ENCODE data around the gene CAMK1D.

DNA sequence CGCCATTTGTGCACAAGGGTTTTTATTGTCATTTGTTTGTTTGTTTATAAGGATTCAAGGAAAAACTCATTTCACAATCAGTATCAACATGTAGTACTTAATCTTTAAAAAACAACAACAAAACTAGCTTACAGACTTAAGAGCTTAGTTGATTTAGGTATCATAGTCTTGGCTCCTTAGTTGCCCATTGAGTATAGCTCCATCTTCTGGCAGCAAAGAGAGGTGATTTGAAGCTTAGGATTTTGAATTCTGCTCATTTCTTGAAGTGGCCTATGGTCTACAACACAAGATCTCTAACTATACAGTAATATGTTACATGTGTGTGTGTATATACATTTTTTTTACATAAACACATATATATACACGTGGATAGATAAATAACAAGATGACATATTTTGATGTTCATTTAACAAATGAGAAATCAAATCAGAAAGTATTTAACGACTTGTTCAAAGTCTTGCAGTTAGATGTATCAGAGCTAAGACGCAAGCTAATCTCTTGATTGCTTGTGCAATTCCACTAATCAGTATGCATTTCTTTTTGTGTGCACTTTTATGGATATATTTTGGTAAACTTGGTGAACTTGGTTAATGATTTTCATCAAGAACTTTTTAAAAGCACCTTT is 307.3 kb downstream of the CAMK1D start:
- TF ChIP-seq, protein P1, sequence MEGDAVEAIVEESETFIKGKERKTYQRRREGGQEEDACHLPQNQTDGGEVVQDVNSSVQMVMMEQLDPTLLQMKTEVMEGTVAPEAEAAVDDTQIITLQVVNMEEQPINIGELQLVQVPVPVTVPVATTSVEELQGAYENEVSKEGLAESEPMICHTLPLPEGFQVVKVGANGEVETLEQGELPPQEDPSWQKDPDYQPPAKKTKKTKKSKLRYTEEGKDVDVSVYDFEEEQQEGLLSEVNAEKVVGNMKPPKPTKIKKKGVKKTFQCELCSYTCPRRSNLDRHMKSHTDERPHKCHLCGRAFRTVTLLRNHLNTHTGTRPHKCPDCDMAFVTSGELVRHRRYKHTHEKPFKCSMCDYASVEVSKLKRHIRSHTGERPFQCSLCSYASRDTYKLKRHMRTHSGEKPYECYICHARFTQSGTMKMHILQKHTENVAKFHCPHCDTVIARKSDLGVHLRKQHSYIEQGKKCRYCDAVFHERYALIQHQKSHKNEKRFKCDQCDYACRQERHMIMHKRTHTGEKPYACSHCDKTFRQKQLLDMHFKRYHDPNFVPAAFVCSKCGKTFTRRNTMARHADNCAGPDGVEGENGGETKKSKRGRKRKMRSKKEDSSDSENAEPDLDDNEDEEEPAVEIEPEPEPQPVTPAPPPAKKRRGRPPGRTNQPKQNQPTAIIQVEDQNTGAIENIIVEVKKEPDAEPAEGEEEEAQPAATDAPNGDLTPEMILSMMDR (tag by site-specific recombination; IDR thresholded peaks at IDR 0.05): no peak
- no peak for TF ChIP-seq ZNF596 (tag by site-specific recombination; IDR thresholded peaks at IDR 0.05)
- TF ChIP-seq ZNF140 (tag by site-specific recombination; IDR thresholded peaks at IDR 0.05): peak; percentile 99
- no peak for TF ChIP-seq ZNF600 (tag by site-specific recombination; IDR thresholded peaks at IDR 0.05)
- no peak for TF ChIP-seq YY1 (tag by site-specific recombination; IDR thresholded peaks at IDR 0.05)
- TF ChIP-seq, protein P2, sequence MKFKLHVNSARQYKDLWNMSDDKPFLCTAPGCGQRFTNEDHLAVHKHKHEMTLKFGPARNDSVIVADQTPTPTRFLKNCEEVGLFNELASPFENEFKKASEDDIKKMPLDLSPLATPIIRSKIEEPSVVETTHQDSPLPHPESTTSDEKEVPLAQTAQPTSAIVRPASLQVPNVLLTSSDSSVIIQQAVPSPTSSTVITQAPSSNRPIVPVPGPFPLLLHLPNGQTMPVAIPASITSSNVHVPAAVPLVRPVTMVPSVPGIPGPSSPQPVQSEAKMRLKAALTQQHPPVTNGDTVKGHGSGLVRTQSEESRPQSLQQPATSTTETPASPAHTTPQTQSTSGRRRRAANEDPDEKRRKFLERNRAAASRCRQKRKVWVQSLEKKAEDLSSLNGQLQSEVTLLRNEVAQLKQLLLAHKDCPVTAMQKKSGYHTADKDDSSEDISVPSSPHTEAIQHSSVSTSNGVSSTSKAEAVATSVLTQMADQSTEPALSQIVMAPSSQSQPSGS (tag by site-specific recombination; IDR thresholded peaks at IDR 0.05; ENCODE audit: low read depth): no peak
- no peak for TF ChIP-seq ZNF146 (tag by site-specific recombination; IDR thresholded peaks at IDR 0.05)
- TF ChIP-seq KLF9 (tag by site-specific recombination; IDR thresholded peaks at IDR 0.05; ENCODE audit: low read depth): no peak
- TF ChIP-seq, protein P3, sequence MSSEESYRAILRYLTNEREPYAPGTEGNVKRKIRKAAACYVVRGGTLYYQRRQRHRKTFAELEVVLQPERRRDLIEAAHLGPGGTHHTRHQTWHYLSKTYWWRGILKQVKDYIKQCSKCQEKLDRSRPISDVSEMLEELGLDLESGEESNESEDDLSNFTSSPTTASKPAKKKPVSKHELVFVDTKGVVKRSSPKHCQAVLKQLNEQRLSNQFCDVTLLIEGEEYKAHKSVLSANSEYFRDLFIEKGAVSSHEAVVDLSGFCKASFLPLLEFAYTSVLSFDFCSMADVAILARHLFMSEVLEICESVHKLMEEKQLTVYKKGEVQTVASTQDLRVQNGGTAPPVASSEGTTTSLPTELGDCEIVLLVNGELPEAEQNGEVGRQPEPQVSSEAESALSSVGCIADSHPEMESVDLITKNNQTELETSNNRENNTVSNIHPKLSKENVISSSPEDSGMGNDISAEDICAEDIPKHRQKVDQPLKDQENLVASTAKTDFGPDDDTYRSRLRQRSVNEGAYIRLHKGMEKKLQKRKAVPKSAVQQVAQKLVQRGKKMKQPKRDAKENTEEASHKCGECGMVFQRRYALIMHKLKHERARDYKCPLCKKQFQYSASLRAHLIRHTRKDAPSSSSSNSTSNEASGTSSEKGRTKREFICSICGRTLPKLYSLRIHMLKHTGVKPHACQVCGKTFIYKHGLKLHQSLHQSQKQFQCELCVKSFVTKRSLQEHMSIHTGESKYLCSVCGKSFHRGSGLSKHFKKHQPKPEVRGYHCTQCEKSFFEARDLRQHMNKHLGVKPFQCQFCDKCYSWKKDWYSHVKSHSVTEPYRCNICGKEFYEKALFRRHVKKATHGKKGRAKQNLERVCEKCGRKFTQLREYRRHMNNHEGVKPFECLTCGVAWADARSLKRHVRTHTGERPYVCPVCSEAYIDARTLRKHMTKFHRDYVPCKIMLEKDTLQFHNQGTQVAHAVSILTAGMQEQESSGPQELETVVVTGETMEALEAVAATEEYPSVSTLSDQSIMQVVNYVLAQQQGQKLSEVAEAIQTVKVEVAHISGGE (tag by site-specific recombination; conservative IDR thresholded peaks at IDR 0.05; ENCODE audit: low read depth): no peak
- TF ChIP-seq ZFHX2 (tag by site-specific recombination; conservative IDR thresholded peaks at IDR 0.05): no peak
- no peak for TF ChIP-seq PRDM10 (tag by site-specific recombination; IDR thresholded peaks at IDR 0.05)
- TF ChIP-seq ZBTB7A (tag by site-specific recombination; IDR thresholded peaks at IDR 0.05; ENCODE audit: low read depth): no peak

All from HEK293 (cell line).